GM21381 (cell line): ENCODE data around the gene CAPN8.

Source experiments
- ATAC-seq: cut with Tn5 transposase; IDR thresholded peaks from one replicate; pipeline ENCODE4 v1.9.1; 2021; ENCODE audit warnings: mild to moderate bottlenecking, moderate library complexity; ENCODE audit not compliant: unreplicated experiment

CAPN8 gene

DNA sequence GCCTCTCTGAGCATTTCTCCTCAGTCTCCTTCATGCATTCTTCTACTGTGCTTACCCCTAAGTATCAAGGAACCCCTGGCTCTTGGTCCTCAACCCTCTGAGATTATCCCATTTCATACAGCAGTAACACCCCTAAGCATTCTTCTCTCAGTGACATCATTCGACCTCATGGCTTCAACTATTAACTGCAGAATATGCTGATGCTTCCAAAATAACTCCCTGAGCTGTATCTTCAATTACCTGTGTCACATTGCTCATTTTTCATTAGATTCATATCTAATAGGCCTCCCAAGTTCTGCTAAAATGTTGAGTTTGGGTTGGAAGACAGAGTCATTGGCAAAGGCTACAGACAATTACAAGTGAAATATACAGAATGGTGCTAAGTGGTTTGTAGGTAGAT lies 7.5 kb downstream of the CAPN8 start:
- ATAC-seq, result no peak

DNA sequence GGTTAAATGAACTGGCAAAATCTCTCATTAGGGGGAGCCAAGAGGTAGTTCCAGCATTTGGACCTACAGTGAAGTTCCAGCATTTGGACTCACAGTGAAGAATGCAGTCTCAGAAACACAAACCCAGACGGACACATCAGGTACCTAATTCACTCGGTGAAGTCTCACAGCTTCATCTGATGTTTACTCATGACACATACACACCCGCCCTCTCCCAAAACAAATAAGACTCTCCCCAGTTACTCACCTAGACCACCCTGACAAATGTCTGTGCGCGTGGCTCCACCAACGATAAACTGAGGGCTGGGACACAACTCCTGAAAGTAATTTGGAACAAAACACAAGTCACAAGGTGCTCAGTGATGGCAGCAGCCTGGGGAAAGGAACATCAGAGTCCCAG lies 11.4 kb downstream of the CAPN8 start:
- no peak for ATAC-seq

DNA sequence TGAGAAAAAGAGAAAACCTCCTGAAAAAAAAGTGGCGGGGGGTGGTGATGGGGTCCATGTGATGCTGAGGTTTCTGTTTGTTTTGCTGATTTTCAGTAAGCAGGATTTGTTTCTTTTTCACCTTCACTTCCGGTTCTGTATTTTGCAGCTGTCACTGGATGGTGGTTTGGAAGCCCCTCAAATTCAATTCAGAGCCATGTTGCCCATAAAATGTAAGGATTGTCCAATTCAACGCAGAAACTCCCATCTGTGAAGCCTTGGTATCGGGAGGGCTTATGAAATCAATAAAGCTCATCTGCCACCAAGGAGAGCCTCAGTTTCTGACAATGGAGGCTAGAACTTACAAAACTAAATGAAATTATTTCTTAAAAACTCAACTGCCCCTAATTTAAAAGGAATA lies 12.1 kb downstream of the CAPN8 start:
- no peak for ATAC-seq

DNA sequence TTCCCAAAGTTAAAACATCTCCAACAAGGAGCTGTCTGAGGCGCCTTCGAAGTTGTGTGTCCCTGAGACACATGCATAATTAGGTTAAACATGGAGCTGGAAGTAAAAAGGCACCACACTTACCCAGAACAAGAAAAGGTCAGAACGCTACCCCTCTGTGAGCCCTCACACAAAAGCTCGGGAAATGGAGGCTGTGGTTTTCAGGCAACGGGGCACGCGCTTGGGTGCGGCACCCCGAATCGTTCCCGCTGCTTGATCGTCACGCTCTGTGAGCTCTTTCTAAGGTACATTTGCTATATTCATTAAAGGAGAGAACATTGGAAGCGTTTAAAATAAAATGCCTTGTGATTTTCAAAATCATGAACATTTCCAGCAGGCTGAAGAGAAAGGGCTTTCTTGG lies 12.5 kb downstream of the CAPN8 start:
- no peak for ATAC-seq

DNA sequence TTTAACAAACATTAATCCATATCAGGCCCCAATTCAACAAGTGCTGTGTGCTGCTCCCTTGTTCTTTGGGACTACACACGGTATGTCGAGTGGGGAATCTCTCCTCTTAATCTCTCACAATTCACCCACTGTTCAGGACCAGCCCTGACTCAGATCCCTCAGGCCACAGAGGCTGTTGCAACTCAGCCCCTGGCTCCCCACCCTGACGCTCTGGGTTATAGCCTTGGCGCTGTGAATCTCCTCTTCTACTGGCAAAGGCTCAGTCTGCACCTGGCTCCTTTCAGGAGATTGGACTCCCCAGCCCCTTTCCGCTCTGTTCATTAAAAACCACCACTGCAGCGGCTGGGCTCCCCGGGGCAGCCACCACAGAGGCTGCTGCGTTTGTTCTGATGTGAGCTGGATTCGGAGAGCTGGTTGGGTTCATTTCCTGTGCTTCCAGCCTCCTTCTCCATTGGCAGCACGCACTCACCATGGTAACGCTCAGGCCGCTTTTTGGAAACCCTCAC lies 13.0 kb downstream of the CAPN8 start:
- no peak for ATAC-seq

DNA sequence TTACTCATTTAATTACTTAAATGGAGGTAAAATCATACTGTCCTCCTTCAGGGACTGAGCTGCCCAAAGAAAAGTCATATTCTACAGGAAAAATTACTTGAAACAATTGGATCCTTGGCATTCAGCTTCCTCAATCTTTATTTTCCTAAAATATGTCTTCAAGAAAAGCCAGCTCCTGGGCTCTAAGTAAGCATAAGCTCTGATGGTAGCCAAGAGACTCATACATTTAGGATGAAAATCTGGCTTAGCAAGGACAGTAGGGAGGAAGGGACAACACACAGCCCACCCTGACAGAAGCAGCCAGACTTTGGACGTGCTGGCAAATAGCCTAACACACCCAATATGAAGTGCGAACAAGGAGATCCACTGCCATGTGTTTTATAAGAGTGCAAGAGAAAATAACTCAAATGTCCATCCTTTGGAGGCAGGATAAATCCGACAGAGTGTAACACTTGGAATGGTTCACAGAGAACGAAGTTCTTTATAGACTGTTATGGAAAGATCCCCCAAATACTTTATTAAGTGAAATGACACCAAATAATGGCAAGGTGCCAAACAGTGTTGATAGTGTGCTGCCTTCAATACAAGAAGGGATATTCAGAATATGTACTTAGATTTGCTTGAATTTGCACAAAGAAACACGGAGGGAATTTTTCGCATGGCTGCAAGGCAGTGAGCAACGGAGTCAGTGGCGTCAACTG lies 14.1 kb downstream of the CAPN8 start:
- ATAC-seq, result no peak

DNA sequence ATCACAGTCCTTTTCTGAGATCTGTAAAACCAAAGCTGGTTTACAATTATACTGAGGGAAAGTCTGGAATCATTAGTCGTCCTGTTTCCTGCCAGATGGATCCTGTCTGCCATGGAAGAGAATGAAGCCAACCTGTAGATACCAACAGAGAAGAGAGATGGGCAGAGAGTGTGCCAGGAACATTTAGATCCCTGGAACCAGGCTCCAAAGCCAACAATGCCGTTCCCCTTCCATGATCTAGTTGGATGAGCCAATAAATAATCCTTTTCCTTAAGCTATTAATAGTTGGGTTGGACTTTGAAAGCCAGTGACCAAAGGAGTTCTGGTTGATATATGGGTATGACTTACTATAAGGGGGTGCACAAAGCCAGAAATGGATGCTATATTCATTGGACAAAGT lies 15.0 kb downstream of the CAPN8 start:
- no peak for ATAC-seq

DNA sequence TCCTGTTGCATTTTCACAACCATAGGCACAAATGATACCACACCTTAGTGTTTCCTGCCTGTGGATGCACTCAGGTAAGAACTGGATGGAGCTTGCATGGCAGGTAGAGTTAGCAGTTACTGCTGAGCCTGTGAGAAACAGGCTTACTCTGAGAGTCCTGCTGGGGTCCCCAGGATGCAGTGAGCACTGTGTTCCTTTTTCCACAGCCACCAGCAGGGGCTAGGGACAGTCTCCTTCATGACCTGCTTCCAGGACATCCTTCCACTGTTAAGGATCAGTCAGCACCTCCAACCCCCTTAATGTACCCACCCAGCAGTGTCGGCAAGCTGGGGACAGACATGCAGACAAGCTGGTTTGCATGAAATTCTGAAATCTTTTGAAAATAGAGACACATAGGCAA lies 16.3 kb downstream of the CAPN8 start:
- no peak for ATAC-seq

DNA sequence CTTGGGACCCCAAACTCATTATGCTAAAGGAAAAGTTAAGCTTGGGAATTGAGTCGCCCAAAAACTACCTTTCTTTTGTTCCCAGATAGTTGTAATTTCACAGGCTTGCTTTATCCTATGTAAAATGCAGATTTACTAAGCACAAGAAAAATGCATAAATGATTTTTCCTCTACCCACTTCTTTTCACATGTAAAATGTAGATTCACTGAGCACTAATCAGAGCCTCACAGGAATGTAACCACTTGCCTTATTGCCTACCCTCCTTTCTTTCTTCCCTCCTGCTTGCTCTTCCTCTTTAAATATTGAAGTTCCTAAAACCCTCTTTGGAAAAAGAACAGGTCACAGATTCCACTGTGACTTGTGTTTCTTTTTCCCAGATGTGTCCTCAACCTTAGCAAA lies 18.3 kb downstream of the CAPN8 start:
- ATAC-seq, result no peak

DNA sequence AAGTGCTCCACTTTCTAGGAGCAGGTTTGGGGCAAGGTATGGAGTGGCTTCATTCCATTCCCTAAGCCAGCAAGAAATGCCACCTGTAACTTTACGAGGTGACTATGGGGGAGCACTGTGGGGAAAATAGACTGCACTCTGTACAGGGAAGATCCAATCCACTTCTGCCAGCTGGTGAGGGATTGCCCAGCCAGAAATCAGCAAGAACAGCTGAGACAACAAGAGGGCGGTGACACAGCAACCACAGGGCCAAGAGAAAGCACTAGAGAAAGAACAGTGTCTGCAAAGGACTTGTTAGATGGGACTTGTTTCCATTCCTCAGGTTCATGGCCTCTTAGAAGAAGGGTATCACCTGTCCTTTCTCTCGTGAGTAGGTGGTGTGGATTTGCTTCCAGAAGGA lies 19.6 kb downstream of the CAPN8 start:
- no peak for ATAC-seq

DNA sequence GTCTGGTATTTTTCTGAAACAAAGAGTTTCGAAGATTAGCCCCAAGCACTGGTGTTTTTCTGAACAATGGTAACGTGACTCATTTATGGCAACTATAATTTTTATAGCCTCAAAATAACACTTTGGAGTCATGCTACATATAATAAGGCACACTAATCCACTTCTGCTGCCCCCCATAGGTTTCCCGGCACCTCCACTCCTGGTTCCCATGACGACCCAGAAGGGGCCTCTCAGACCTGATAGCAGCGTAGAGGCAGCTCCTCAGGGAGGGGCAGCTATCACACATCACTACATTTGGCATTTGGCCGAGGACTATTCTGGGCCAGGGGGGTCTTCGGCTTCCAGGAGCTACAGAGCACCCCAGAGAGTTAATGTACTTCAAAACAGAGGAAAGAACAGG lies 23.3 kb downstream of the CAPN8 start:
- ATAC-seq, result no peak

DNA sequence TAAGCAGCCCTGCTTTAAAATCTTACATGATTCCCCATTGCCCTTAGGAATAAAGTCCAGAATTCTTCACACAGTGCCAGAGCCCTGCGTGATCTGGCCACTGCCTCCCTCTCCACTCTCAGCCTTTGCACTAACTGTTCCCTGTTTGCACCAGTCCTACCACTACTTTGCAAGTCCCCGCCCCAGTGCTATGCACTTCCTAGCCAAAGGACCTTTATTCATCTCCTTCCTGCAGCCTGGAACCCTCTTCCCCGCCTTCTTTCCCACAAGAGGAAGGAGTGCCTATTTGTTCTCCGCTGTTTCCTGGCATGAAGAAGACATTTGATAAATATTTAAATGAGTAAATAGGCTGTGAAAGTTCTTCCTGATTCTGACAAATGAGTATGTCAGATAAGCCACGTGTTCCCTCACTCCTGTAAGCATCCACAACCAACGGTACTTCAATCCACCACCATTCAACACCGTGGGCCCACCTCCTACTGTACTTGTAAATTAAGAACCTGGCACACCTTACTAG lies 23.9 kb downstream of the CAPN8 start:
- no peak for ATAC-seq

DNA sequence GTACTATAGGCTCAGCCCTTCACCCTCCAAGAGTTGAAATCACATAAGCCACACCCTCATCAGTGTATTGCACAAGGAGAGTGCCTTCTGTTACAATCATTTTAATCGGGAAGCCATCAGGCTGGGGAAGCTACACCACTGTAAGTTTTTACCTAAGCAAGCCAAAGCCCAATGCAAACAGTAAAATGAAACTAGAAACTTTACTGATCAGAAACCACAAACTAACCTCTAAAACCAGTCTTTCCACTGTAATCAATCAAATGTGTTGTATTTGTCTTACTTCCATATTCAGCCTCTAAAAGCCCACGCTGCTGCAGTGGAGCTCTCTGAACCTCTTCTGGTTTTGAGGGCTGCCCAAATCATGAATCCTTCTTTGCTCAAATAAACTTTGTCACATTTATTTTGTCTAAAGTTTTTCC lies 26.2 kb downstream of the CAPN8 start:
- ATAC-seq, result no peak

DNA sequence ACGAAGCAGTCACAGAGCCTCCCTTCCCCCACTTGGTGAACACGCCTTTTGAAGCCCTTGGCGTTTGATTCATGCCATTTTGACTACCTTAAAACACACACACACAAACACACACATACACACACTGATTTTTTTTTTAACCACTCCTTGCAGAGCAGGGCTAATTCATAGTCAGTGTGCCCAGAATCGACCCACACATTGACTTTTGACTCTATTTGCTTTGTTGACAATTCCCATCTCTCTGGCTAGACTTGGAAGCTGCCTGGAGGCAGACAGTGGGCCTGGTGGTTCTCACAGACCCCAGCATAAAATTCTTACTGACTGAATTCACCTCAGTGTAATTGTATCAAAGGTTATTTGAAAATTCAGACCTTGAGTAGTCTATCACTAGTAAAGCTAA lies 30.3 kb downstream of the CAPN8 start:
- no peak for ATAC-seq

DNA sequence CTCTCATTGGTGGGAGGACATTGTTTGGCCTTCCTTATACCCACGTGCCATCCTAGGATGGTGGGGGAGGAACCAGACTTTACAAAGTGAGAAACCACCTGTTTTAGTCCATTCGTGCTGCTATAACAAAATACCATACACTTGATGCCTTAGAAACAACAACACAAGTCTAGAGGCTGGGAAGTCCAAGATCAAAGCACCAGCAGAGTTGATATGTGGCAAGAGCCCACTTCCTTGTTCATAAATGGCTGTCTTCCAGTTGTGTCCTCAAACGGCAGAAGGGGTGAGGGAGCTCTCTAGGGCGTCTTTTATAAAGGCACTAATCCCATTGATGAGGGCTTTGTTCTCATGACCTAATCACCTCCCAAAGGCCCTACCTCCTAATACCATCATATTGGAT lies 31.1 kb downstream of the CAPN8 start:
- ATAC-seq, result no peak

DNA sequence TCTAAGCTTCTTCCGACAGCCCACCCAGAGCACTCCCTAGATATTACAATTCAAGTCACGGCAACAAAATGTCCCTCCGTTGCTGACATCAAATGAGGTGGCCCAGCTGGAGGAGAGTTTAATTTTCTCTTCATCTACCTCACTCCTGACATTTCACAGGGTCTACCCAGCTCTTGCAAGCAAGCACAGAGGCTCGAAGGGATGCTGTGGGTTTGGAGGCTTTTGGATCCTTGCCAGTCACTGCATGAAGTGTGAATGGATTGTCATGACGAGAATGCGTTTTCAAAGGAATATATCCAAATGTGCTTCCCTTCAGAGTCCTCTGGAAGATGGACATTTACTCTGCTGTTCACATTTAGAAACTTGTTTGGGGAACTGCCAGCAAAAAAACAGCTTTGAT lies 33.5 kb downstream of the CAPN8 start:
- no peak for ATAC-seq

DNA sequence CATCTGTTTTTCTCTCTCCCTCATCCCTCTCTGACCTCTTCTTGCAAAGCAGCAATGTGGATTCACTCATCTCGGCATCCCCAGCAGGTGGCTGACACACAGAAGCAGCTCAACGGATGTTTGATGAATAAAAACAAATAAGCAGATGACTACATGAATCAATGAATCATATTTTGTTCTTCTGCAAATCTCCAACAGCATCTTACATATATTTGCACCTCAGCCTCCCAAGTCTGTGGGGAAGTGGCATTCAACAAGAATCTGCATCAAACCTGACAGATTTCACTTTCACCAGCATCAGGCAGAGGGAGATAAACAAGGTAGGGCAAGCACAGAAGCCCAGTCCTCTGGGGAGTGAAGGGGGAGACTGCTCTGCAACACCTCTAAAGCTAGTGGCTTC lies 34.0 kb downstream of the CAPN8 start:
- ATAC-seq, result no peak

DNA sequence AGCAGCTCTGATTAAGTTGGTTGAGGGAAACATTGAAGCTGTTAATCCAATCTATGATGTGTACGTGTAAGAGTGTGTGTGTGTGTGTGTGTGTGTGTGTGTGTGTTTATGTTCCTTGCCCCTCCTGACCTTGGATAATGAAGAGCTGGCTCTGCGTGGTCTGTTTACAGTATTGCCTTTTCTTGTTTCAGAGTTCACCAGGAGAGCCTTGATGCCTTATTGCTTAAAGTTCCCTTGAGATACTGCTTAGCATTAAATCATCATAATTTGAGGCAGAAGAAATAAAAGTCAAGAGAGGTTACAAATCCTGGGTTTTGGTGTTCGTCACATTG lies 36.4 kb downstream of the CAPN8 start:
- no peak for ATAC-seq

DNA sequence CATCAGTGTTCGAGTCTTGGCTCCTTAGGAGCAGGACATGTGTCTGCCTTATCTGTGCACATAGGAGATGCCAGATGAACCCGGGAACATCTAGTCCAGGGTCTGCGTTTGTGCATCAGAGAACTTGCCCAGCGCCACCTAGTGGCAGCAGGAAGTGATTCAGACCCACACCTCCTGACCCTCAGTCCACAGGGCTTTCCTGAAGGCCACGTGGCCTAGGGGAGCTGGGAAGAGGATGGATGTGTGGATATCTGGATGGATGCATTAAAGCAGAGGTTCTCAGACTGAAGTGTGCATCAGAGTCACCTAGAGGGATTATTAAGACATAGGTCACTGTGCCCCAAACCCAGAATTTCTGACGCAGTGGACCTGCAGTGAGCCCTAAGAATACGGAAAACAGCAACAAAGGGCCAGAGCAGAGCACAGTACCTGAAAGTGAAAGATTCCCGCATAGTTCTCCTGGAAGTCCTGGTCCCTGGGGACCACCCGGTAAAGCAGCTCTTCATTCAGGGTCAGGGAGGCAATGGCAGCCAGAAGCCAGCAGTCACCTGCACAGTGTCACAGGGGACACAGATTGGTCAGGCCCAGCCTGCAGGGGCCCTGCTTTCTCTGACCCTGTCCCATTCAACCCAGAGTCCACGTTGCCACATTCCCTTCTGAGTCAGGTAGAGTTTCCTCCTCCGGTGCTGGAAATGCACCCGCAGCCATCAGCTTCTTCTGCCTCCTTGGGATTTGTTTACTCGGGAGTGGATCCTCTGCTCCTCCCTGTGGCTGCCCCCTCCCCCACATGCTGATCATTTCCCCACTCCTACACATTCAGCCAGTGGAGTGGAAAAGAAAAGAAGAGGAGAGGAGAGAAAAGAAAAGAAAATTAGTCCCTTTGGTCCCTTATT lies 37.0 kb downstream of the CAPN8 start:
- ATAC-seq, result peak; percentile 64

DNA sequence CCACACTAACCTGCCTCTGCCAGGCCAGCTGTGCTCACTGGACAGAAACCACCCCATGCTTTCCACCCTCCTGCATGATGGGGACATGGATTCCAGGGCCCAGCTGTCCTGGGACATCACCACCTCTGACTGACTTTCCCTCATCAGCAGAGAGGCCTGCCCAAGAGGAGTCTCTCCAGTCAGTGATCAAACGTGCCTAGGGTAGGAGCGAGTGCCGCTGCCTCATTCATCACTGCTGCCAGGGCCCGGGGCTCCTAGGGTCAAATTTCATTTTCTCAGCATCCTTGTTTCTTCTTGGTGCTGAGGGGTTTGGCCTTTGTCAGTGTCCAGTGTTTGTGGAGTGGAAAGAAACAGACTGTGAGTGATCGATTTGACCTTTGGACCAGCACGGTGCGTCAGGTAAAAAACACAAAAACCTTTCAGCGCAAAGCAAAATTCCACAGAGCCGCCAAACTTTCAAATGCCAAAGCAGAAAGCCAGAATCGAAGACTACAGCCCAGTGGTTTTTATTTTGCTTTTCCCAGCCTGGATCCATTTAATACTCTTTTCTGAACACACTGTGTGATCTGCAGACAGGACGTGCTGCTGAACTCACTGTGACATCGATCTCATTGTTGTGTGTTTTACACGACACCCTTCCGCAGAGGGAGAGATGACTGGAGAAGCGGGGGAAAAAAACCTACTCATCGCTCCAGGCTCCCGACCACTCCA lies 43.2 kb downstream of the CAPN8 start:
- no peak for ATAC-seq

DNA sequence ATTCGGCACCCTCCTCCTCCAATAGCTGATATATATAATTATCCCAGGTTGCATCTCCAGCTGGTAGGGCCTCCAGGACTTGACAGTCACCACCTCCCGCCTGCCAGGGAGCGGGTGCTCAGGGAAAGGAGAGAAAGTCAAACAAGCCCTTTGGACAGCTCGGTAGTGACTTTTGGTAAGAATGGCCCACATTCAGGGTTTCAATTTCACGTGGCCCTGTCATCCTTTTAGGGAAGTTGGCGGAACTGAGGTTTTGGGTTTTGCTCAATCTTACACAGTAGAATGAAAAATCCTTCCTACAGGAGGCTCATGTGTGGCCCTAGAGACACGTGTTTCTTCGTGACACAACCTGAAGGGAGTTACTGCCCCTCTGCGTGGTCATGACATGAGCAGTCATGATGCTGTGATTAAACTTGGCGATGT lies 44.2 kb downstream of the CAPN8 start:
- peak; percentile 88 for ATAC-seq
